GM19193 (cell line): ENCODE data around the gene SAMD14.

ENCODE experiments used
- POLR2A ChIP-seq: IDR thresholded peaks from 4 replicates; pipeline ENCODE4 v1.6.1; 2011; ENCODE audit not compliant: insufficient read depth, insufficient read length; ENCODE audit errors: extremely low read depth

SAMD14 gene

GRCh38 chr17:50076591-50077235, 53.2 kb downstream of the SAMD14 start:
- no peak for TF ChIP-seq POLR2A

- no peak for TF ChIP-seq POLR2A
Measured at GRCh38 chr17:50076221-50076590, 53.8 kb downstream of the SAMD14 start.

GRCh38 chr17:50075446-50076032, 54.4 kb downstream of the SAMD14 start:
- no peak for TF ChIP-seq POLR2A

- no peak for TF ChIP-seq POLR2A
Measured at GRCh38 chr17:50074227-50074626, 55.7 kb downstream of the SAMD14 start.

- TF ChIP-seq POLR2A, result no peak
Measured at GRCh38 chr17:50072925-50073324, 57.0 kb downstream of the SAMD14 start.

- TF ChIP-seq POLR2A, result no peak
Measured at GRCh38 chr17:50072130-50072529, 57.8 kb downstream of the SAMD14 start.

GRCh38 chr17:50071692-50072091, 58.3 kb downstream of the SAMD14 start:
- TF ChIP-seq POLR2A, result no peak

- TF ChIP-seq POLR2A, result no peak
Measured at GRCh38 chr17:50070908-50071680, 58.9 kb downstream of the SAMD14 start.

GRCh38 chr17:50067996-50068395, 62.0 kb downstream of the SAMD14 start:
- no peak for TF ChIP-seq POLR2A

- no peak for TF ChIP-seq POLR2A
Measured at GRCh38 chr17:50066995-50067394, 63.0 kb downstream of the SAMD14 start.

- TF ChIP-seq POLR2A, result no peak
Measured at GRCh38 chr17:50065056-50065455, 64.9 kb downstream of the SAMD14 start.

- TF ChIP-seq POLR2A, result no peak
Measured at GRCh38 chr17:50064253-50065001, 65.5 kb downstream of the SAMD14 start.

GRCh38 chr17:50063561-50064252, 66.3 kb downstream of the SAMD14 start:
- no peak for TF ChIP-seq POLR2A
